ENCODE measurements around the gene SLC10A6. TPM values are rescaled to one million over a fixed set of nuclear protein-coding genes. Genes with fewer than 3 reads are reported as not detected.

Gene SLC10A6
- total and polyA plus RNA-seq, 9 of the 15 experiments (the other 6 are each of a cell fraction or from before 2014, with no cell fraction given): not detected

DNA sequence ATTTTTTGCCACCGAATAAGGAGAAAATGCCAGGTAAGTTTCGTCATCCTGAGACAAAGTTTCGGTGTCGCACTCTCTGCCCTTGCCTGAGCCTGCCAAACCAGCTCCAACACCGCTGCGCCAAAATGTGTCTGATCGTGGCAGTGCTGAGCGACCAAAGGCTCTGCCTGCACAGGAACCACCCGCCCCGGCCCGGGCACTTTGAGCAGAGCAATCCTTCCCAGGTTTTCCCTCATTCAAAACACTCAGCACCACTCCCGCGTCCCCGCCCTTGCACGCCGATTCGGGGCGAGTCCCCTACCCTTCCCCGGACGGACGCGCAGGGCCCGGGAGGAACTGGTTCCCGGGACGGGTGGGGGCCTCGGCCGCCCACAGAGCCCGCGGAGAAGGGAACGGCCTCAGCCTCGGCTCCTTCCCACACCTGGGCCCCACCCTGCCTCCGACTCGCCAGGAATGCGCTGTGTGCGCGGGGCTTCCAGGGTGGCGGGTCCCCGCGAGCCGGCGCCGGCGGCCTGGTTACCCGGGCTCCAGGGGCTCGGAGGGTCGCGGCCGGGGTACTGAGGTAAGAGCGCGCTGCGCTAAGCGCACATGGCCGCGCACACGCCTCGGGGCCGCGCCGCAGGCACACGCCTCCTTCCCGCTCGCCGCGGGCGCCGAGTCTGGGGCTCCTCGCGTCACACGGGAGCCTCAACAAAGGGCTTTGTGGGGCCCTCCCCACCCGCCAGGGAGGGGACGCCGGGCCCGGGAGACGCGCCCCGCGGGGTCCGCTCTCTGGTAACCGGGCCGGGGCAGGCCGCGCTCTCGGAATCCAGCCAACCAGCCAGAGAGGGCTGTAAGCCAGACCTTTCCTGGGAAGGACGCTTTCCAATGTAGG, 42.8 kb upstream of the SLC10A6 start, which contains the start of gene C4orf36 (continued):
- TF ChIP-seq, protein P1, sequence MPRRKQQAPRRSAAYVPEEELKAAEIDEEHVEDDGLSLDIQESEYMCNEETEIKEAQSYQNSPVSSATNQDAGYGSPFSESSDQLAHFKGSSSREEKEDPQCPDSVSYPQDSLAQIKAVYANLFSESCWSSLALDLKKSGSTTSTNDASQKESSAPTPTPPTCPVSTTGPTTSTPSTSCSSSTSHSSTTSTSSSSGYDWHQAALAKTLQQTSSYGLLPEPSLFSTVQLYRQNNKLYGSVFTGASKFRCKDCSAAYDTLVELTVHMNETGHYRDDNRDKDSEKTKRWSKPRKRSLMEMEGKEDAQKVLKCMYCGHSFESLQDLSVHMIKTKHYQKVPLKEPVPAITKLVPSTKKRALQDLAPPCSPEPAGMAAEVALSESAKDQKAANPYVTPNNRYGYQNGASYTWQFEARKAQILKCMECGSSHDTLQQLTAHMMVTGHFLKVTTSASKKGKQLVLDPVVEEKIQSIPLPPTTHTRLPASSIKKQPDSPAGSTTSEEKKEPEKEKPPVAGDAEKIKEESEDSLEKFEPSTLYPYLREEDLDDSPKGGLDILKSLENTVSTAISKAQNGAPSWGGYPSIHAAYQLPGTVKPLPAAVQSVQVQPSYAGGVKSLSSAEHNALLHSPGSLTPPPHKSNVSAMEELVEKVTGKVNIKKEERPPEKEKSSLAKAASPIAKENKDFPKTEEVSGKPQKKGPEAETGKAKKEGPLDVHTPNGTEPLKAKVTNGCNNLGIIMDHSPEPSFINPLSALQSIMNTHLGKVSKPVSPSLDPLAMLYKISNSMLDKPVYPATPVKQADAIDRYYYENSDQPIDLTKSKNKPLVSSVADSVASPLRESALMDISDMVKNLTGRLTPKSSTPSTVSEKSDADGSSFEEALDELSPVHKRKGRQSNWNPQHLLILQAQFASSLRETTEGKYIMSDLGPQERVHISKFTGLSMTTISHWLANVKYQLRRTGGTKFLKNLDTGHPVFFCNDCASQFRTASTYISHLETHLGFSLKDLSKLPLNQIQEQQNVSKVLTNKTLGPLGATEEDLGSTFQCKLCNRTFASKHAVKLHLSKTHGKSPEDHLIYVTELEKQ (CRISPR knock-in tag; IDR thresholded peaks at IDR 0.05): no peak
- TF ChIP-seq, protein P2, sequence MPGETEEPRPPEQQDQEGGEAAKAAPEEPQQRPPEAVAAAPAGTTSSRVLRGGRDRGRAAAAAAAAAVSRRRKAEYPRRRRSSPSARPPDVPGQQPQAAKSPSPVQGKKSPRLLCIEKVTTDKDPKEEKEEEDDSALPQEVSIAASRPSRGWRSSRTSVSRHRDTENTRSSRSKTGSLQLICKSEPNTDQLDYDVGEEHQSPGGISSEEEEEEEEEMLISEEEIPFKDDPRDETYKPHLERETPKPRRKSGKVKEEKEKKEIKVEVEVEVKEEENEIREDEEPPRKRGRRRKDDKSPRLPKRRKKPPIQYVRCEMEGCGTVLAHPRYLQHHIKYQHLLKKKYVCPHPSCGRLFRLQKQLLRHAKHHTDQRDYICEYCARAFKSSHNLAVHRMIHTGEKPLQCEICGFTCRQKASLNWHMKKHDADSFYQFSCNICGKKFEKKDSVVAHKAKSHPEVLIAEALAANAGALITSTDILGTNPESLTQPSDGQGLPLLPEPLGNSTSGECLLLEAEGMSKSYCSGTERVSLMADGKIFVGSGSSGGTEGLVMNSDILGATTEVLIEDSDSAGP (CRISPR knock-in tag; IDR thresholded peaks at IDR 0.05): no peak
- TF ChIP-seq NFIC (IDR thresholded peaks at IDR 0.05): peak; percentile 76
- TF ChIP-seq HMGN3 (IDR thresholded peaks at IDR 0.05; ENCODE audit: borderline replicate concordance, extremely low read depth, insufficient read length, low read depth, low read length): peak; percentile 34
- TF ChIP-seq NR3C1 (CRISPR knock-in tag; IDR thresholded peaks at IDR 0.05): peak; percentile 91
- peak; percentile 91; the same call in 1 of the 2 replicates for TF ChIP-seq ZNF232 (CRISPR knock-in tag; IDR thresholded peaks at IDR 0.05)
- TF ChIP-seq POLR2G (IDR thresholded peaks at IDR 0.05; ENCODE audit: low read depth, low read length): peak; percentile 67
- peak; percentile 48; the same call in 1 of the 2 replicates for TF ChIP-seq ZNF431 (CRISPR knock-in tag; IDR thresholded peaks at IDR 0.05)
- no peak for TF ChIP-seq TAF7 (tag; IDR thresholded peaks at IDR 0.05)
- no peak for TF ChIP-seq EHMT2 (IDR thresholded peaks at IDR 0.05)
- 0 out of 2 replicates have a peak, but pooled peaks have one; percentile 63 for TF ChIP-seq FOXK1 (CRISPR knock-in tag; IDR thresholded peaks at IDR 0.05; ENCODE audit: borderline replicate concordance)
- TF ChIP-seq RBBP5 (IDR thresholded peaks at IDR 0.05; ENCODE audit: borderline replicate concordance, insufficient read depth, low read length, poor library complexity, severe bottlenecking): peak; percentile 47
- no peak for TF ChIP-seq ZNF354B (CRISPR knock-in tag; IDR thresholded peaks at IDR 0.05)
